LNCAP (cell line): Measurements from ENCODE around the gene IZUMO2.

Source experiments
- CTCF ChIP-seq: fragments of 450-650 bp; IDR thresholded peaks from 2 replicates; pipeline ENCODE4 v1.5.1; 2017; ENCODE audit warnings: mild to moderate bottlenecking

The IZUMO2 gene

DNA sequence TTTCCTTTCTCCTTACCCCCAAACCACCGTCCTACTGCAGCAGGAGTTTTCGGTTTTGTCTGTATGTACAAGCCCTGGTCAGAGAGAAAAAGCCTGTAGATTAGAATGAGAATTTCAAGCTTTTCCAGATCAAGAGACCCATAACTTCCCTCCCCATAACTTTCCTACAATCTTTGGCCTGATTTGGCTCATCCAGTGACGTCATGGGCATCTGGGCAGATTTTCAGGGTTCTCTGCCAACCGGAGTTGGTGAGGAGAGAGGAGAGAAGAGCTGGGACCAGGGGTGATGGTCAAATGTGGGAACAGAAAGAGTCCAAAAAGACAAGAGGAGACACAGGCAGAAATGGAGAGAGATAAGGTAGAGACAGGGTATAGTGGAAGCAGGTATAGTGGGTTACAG, 10.5 kb downstream of the IZUMO2 start:
- TF ChIP-seq CTCF: no peak

DNA sequence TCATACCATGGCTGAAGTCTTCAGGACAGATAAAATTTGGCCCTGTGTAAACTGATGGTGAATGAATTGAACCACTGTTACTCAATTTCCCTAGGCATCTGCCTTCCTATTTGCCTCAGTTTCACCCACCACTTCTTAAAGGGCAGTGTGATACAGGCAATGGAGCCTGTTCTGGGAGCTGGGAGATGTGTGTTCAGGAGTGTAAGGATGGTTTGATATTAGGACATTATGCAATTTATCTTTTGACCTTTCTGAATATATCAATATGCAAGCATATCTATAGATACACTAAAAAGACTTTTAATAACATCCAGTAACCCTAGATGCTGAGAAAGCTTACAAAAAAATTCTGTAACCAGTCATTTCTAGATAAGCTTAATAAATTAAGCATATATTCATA, 14.6 kb downstream of the IZUMO2 start:
- no peak for TF ChIP-seq CTCF

GRCh38 chr19:50147462-50148423, 15.3 kb downstream of the IZUMO2 start:
- TF ChIP-seq CTCF: peak; percentile 63
